Activated CD4-positive, alpha-beta T cell treated with anti-CD3 and anti-CD28 coated beads for 36 hours (primary cell): ENCODE measurements around the gene HSPA14. TPM values are rescaled to one million over a fixed set of nuclear protein-coding genes. Genes with fewer than 3 reads are reported as not detected.
"Not testable (repeated sequence)": the region's sequence is repeated elsewhere in the genome, so short reads cannot be mapped to it uniquely, and the experiment has no call there.

ENCODE experiments used
- ATAC-seq: fragments of 200-7000 bp; cut with Tn5 transposase; one replicate; pipeline ENCODE4 v1.10.0; 2021; ENCODE audit warnings: mild to moderate bottlenecking, moderate library complexity
- CTCF ChIA-PET: fragments of 350-600 bp; sonication (Branson Sonifier 250); formaldehyde crosslinking; loops from one replicate; lab custom pipeline; 2021; ENCODE audit warnings: antibody characterized with exemption; lab: Charles Lee
- POLR2A ChIA-PET: fragments of 350-600 bp; sonication (Branson Sonifier 250); formaldehyde crosslinking; loops from one replicate; lab custom pipeline; 2021; ENCODE audit warnings: antibody characterized with exemption, inconsistent platforms; lab: Charles Lee
- DNase-seq: peaks from one replicate; pipeline ENCODE4 v3.0.0-alpha.2; 2020
- H3K27ac Mint-ChIP-seq: one replicate; pipeline ENCODE4 v1.8.0; 2021; ENCODE audit warnings: mixed read lengths
- H3K27me3 Mint-ChIP-seq: one replicate; pipeline ENCODE4 v1.8.0; 2021; ENCODE audit warnings: mixed read lengths
- H3K36me3 Mint-ChIP-seq: one replicate; pipeline ENCODE4 v1.8.0; 2021; ENCODE audit warnings: low read depth, mixed read lengths
- H3K4me1 Mint-ChIP-seq: one replicate; pipeline ENCODE4 v1.8.0; 2021; ENCODE audit warnings: mixed read lengths
- H3K4me3 Mint-ChIP-seq: one replicate; pipeline ENCODE4 v1.8.0; 2021; ENCODE audit warnings: mild to moderate bottlenecking, moderate library complexity, mixed read lengths
- H3K9me3 Mint-ChIP-seq: one replicate; pipeline ENCODE4 v1.8.0; 2021; ENCODE audit warnings: low read depth, mixed read lengths
- intact Hi-C, 2 experiments: fragments of 100-400 bp; cut with DNase I in 1 of 2; cut with micrococcal nuclease in 1 of 2; formaldehyde crosslinking; loops; one replicate each; pipeline versions ENCODE4 v1.14.2 to v1.15.1; 2022 to 2024; cut with DNase I, micrococcal nuclease
- total RNA-seq, 2 experiments: library from RNA; stranded (reverse); gene quantifications; one replicate each; pipeline ENCODE4 v1.2.3, GENCODE V29; 2021

Gene HSPA14
- total RNA-seq, 2 experiments from 2014 or later = 26.1 to 36.0 TPM

GRCh38 chr10:14884082-14884481, 46.0 kb downstream of the HSPA14 start:
- intact Hi-C loops = loop anchor here in 1 of 2 experiments (10.0 kb wide), 1 partner anchor 499 kb away; no protein-coding TSS in a partner anchor
- H3K27me3 Mint-ChIP-seq = no peaks in the 10 kb centered on the region
- peaks cover 25% of the 10 kb centered on the region for H3K4me1 Mint-ChIP-seq
- no peak overlapping the region for H3K27ac Mint-ChIP-seq
- H3K36me3 Mint-ChIP-seq = peaks cover 19% of the 10 kb centered on the region
- ATAC-seq (peak; percentile 72), DNase-seq (no peak)
- ChIA-PET CTCF (no interaction called here), POLR2A (no interaction called here)
- no peak overlapping the region for H3K4me3 Mint-ChIP-seq
- H3K9me3 Mint-ChIP-seq = no peaks in the 10 kb centered on the region

- Mint-ChIP-seq H3K4me1 (peaks cover 7% of the 10 kb centered on the region), H3K36me3 (peaks cover 6% of the 10 kb centered on the region), H3K9me3 (no peaks in the 10 kb centered on the region), H3K27ac (no peak overlapping the region), H3K4me3 (no peak overlapping the region), H3K27me3 (no peaks in the 10 kb centered on the region)
- no peak for DNase-seq
- intact Hi-C loops = loop anchor here in 1 of 2 experiments (10.0 kb wide), 1 partner anchor 505 kb away; no protein-coding TSS in a partner anchor
- peak; percentile 36 for ATAC-seq
- POLR2A ChIA-PET = no interaction called here
- CTCF ChIA-PET = interaction anchor here (0.7 to 2.0 kb wide), 7 partner anchors 9 to 218 kb away, joined by 3 to 8 read pairs (median 3); no protein-coding TSS in a partner anchor
Measured at GRCh38 chr10:14889318-14889717, 51.2 kb downstream of the HSPA14 start.

- H3K9me3 Mint-ChIP-seq = no peaks in the 10 kb centered on the region
- H3K27me3 Mint-ChIP-seq = no peaks in the 10 kb centered on the region
- H3K4me3 Mint-ChIP-seq = no peak overlapping the region
- peaks cover 9% of the 10 kb centered on the region for H3K4me1 Mint-ChIP-seq
- POLR2A ChIA-PET = no interaction called here
- ATAC-seq = no peak
- DNase-seq = no peak
- CTCF ChIA-PET = no interaction called here
- peaks cover 8% of the 10 kb centered on the region for H3K36me3 Mint-ChIP-seq
- H3K27ac Mint-ChIP-seq = no peak overlapping the region
- intact Hi-C loops = no loop called here
Measured at GRCh38 chr10:14891151-14891550, 53.0 kb downstream of the HSPA14 start.

GRCh38 chr10:14904316-14904732, 66.2 kb downstream of the HSPA14 start:
- peaks cover 6% of the 10 kb centered on the region for H3K9me3 Mint-ChIP-seq
- no peak overlapping the region for H3K4me3 Mint-ChIP-seq
- no peak overlapping the region for H3K27ac Mint-ChIP-seq
- ChIA-PET CTCF (interaction anchor here (0.8 to 1.9 kb wide), 7 partner anchors 8 to 68 kb away, joined by 3 to 7 read pairs (median 3); partner anchors contain the start of gene SUV39H2), POLR2A (no interaction called here)
- peaks cover 9% of the 10 kb centered on the region for H3K4me1 Mint-ChIP-seq
- ATAC-seq (peak; percentile 68), DNase-seq (peak; percentile 41)
- no peaks in the 10 kb centered on the region for H3K27me3 Mint-ChIP-seq
- H3K36me3 Mint-ChIP-seq = peaks cover 44% of the 10 kb centered on the region
- intact Hi-C loops = no loop called here

DNA sequence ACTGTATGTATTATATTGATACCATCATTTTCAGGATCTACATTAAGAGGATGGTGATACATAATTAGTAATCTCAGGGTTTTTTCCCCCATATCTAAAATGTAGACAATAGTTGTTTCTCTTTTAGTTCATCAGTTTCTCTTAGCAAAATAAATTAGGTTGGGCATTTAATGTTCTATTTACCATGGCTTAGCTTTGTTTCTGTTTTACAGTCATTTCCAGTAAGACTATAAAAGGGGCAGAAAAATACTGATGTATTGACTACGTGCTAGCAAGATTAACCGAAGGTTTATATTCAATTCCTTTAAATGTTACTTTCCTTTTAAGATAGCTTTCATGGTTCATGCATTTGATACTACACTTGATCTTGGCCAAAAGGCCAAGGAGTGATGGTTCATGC, 66.8 kb downstream of the HSPA14 start:
- Mint-ChIP-seq H3K4me3 (no peak overlapping the region), H3K9me3 (peaks cover 6% of the 10 kb centered on the region), H3K4me1 (peaks cover 9% of the 10 kb centered on the region), H3K36me3 (peaks cover 49% of the 10 kb centered on the region), H3K27me3 (no peaks in the 10 kb centered on the region), H3K27ac (peak overlapping the region; percentile 72)
- intact Hi-C loops = no loop called here
- CTCF ChIA-PET = interaction anchor here (0.8 to 1.9 kb wide), 7 partner anchors 9 to 67 kb away, joined by 3 to 7 read pairs (median 3); partner anchors contain the start of gene SUV39H2
- DNase-seq (no peak), ATAC-seq (no peak)
- POLR2A ChIA-PET = no interaction called here

DNA sequence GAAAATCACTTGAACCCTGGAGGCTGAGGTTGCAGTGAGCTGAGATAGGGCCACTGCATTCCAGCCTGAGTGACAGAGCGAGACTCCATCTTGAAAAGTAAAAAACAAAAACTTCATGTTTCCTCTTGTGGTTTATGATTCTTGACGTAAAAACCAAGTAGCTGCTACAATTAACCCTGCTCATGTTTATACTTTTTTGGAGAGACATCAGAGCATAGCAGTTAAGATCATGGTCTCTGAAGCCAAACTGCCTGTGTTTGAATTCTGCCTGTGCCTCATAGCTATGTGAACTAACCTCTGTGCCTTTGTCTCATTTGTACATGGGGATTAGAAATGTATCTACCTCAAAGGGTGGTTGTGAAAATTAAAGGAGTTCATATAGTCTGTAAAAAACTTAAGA, 67.8 kb downstream of the HSPA14 start:
- CTCF ChIA-PET = interaction anchor here (0.5 to 1.9 kb wide), 5 partner anchors 12 to 371 kb away, joined by 3 to 7 read pairs (median 4); no protein-coding TSS in a partner anchor
- DNase-seq (no peak), ATAC-seq (no peak)
- Mint-ChIP-seq H3K27me3 (no peaks in the 10 kb centered on the region), H3K36me3 (peaks cover 58% of the 10 kb centered on the region), H3K27ac (peak overlapping the region; percentile 10), H3K4me1 (peaks cover 13% of the 10 kb centered on the region), H3K9me3 (peaks cover 6% of the 10 kb centered on the region), H3K4me3 (no peak overlapping the region)
- intact Hi-C loops = no loop called here
- POLR2A ChIA-PET = interaction anchor here (0.6 kb wide), 1 partner anchor 23 kb away, joined by 4 read pairs; no protein-coding TSS in a partner anchor

GRCh38 chr10:14906765-14907164, 68.7 kb downstream of the HSPA14 start:
- ChIA-PET CTCF (no interaction called here), POLR2A (no interaction called here)
- intact Hi-C loops = no loop called here

DNA sequence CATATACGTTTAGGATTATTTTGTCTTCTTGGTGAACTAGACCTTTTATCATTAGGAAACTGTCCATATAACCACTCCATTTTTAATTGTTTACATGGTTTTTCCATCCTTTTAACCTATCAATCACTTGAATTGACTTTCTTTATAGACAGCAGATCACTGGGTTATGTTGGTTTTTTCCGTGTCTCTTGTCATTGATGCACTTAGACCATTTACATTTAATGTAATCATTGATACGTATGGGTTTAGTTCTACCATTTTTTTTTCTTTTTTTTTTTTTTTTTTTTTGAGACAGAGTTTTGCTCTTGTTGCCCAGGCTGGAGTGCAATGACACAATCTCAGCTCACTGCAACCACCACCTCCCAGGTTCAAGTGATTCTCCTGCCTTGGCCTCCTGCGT, 69.5 kb downstream of the HSPA14 start:
- intact Hi-C loops, H3K27me3 Mint-ChIP-seq, CTCF ChIA-PET, ATAC-seq, H3K9me3 Mint-ChIP-seq, POLR2A ChIA-PET, H3K4me3 Mint-ChIP-seq, DNase-seq, H3K27ac Mint-ChIP-seq: not testable (repeated sequence)
- H3K4me1 Mint-ChIP-seq = peaks cover 17% of the 10 kb centered on the region
- H3K36me3 Mint-ChIP-seq = peaks cover 70% of the 10 kb centered on the region

More at GRCh38 chr10:14906765-14907164, 68.7 kb downstream of the HSPA14 start:
- no peak for DNase-seq
- H3K9me3 Mint-ChIP-seq = peaks cover 6% of the 10 kb centered on the region
- peaks cover 17% of the 10 kb centered on the region for H3K4me1 Mint-ChIP-seq
- H3K36me3 Mint-ChIP-seq = peaks cover 65% of the 10 kb centered on the region
- H3K27me3 Mint-ChIP-seq = no peaks in the 10 kb centered on the region
- H3K4me3 Mint-ChIP-seq = no peak overlapping the region
- no peak for ATAC-seq
- no peak overlapping the region for H3K27ac Mint-ChIP-seq

- Mint-ChIP-seq H3K4me1 (peaks cover 17% of the 10 kb centered on the region), H3K9me3 (peaks cover 6% of the 10 kb centered on the region), H3K27ac (no peak overlapping the region), H3K4me3 (no peak overlapping the region), H3K36me3 (peaks cover 80% of the 10 kb centered on the region), H3K27me3 (no peaks in the 10 kb centered on the region)
- POLR2A ChIA-PET = no interaction called here
- DNase-seq (no peak), ATAC-seq (no peak)
- intact Hi-C loops = no loop called here
- CTCF ChIA-PET = interaction anchor here (0.9 to 1.8 kb wide), 2 partner anchors 27 to 41 kb away, joined by 3 to 5 read pairs; no protein-coding TSS in a partner anchor
Measured at GRCh38 chr10:14909101-14909500, 71.0 kb downstream of the HSPA14 start.

DNA sequence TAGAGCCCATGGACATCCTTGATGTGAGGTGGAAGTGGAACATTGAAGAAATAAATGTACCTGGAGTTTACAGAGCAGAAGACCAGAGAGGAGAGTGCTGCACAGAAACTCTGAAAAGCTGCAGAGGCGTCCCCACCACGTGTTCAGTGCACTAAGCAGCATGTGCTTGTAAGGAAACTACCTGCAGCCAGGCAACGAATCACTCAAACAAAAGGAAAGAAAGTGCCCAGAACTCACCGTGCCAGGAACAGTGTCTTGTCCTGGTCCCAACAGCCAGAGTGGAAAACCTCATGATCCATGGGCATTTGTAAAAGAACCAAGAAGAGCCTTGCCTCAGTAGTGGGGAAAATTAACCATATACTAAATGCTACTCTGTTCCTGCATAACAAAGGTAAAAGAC, 72.8 kb downstream of the HSPA14 start:
- peaks cover 84% of the 10 kb centered on the region for H3K36me3 Mint-ChIP-seq
- no peaks in the 10 kb centered on the region for H3K27me3 Mint-ChIP-seq
- ATAC-seq (no peak), DNase-seq (no peak)
- H3K9me3 Mint-ChIP-seq = peaks cover 8% of the 10 kb centered on the region
- POLR2A ChIA-PET = no interaction called here
- intact Hi-C loops = no loop called here
- CTCF ChIA-PET = interaction anchor here (0.7 to 1.0 kb wide), 2 partner anchors 15 to 37 kb away, joined by 3 read pairs; no protein-coding TSS in a partner anchor
- no peak overlapping the region for H3K4me3 Mint-ChIP-seq
- peak overlapping the region; percentile 28 for H3K27ac Mint-ChIP-seq
- H3K4me1 Mint-ChIP-seq = peaks cover 23% of the 10 kb centered on the region

DNA sequence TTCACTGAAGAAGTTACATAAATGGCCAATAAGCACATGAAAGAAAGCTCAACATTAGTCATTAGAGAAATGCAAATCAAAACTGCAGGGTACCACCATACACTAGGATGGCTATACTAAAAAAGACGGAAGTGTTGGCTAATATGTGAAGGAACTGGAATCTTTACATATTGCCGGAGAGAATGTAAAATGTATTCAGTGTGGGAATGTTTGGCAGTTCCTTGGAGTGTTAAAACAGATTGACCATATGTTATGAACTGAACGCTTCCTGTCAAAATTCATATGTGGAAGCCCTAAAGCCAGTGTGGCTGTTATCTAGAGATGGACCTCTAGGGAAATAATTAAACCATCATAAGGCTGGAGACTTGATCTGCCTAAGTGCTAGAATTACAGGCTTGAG, 73.7 kb downstream of the HSPA14 start:
- DNase-seq (no peak), ATAC-seq (no peak)

GRCh38 chr10:14916600-14916999, 78.5 kb downstream of the HSPA14 start:
- H3K27ac Mint-ChIP-seq = no peak overlapping the region
- H3K36me3 Mint-ChIP-seq = peaks cover 89% of the 10 kb centered on the region
- DNase-seq = no peak
- ATAC-seq = no peak
- H3K9me3 Mint-ChIP-seq = peaks cover 13% of the 10 kb centered on the region
- H3K4me1 Mint-ChIP-seq = peaks cover 14% of the 10 kb centered on the region
- no peak overlapping the region for H3K4me3 Mint-ChIP-seq
- intact Hi-C loops = no loop called here
- POLR2A ChIA-PET = no interaction called here
- CTCF ChIA-PET = no interaction called here
- no peaks in the 10 kb centered on the region for H3K27me3 Mint-ChIP-seq

More for the DNA sequence above, 73.7 kb downstream of the HSPA14 start:
- H3K9me3 Mint-ChIP-seq = peaks cover 12% of the 10 kb centered on the region
- H3K4me1 Mint-ChIP-seq = peaks cover 24% of the 10 kb centered on the region
- intact Hi-C loops = no loop called here
- no peak overlapping the region for H3K27ac Mint-ChIP-seq
- H3K27me3 Mint-ChIP-seq = no peaks in the 10 kb centered on the region
- no peak overlapping the region for H3K4me3 Mint-ChIP-seq
- H3K36me3 Mint-ChIP-seq = peaks cover 88% of the 10 kb centered on the region
- ChIA-PET POLR2A (no interaction called here), CTCF (no interaction called here)
